H7 (cell line): ENCODE measurements around the gene CYP2J2. TPM values are rescaled to one million over a fixed set of nuclear protein-coding genes. Genes with fewer than 3 reads are reported as not detected.
A peak's percentile ranks its signal among the peaks of the same experiment; 100 is the strongest.
"Not testable (repeated sequence)": the region's sequence is repeated elsewhere in the genome, so short reads cannot be mapped to it uniquely, and the experiment has no call there.

Experiments used
- DNase-seq: peaks from one replicate; pipeline ENCODE4 v3.0.0; 2012
- H3K27me3 ChIP-seq: 2 replicates; pipeline ENCODE4 v1.6.0; 2011; ENCODE audit warnings: mild to moderate bottlenecking, low read length; ENCODE audit not compliant: control insufficient read depth, insufficient read depth
- H3K36me3 ChIP-seq: replicated peaks from 2 replicates; pipeline ENCODE4 v1.5.1; 2011; ENCODE audit warnings: low read length; ENCODE audit not compliant: control insufficient read depth, insufficient read depth
- H3K4me3 ChIP-seq: 2 replicates; pipeline ENCODE4 v1.5.1; 2011; ENCODE audit warnings: low read depth, mild to moderate bottlenecking, control low read depth, low read length, moderate library complexity; ENCODE audit not compliant: insufficient read depth
- total RNA-seq: library from RNA; depleted of rRNA; stranded (reverse); fragments of >200 nt; shearing (Covaris generic); gene quantifications from 2 replicates; pipeline ENCODE4 v1.2.3, GENCODE V29; 2014; rRNA removed

Gene CYP2J2, protein sequence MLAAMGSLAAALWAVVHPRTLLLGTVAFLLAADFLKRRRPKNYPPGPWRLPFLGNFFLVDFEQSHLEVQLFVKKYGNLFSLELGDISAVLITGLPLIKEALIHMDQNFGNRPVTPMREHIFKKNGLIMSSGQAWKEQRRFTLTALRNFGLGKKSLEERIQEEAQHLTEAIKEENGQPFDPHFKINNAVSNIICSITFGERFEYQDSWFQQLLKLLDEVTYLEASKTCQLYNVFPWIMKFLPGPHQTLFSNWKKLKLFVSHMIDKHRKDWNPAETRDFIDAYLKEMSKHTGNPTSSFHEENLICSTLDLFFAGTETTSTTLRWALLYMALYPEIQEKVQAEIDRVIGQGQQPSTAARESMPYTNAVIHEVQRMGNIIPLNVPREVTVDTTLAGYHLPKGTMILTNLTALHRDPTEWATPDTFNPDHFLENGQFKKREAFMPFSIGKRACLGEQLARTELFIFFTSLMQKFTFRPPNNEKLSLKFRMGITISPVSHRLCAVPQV
- total RNA-seq: 0.26 and 0.52 TPM in 2 replicates

DNA sequence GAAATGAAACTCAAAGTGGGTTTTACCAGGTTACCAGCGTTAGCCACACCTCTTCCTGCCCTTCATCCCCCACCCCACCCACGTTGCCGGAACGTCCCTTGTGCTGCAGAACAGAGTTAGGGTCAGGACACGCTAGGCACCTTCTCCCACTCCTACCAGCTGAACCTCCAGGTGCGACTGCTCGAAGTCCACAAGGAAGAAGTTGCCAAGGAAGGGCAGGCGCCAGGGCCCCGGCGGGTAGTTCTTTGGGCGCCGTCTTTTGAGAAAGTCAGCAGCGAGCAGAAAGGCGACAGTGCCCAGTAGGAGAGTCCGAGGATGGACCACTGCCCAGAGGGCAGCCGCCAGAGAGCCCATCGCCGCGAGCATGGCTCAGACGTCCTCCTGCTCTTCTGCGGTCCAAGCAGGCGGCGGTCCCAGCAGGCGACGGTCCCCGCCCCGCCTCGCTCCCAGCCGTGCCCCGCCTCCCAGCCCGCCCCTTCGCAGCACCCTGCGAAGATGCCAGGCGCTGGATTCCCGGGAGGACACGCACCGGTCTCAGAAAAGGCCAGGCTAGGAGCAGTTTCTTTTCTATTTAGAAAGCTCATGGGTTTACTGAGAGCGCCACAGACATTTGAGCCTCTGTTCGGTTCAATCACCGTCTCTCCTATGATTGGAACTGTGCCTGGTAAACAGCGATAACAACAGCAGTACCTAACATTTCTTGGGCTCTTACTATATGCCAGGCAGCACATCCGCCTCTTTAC is at the start of gene CYP2J2:
Gene CYP2J2 (minus strand): TSS at position 393 of the 743 bp plus-strand sequence. CDS start 27 bp downstream, at position 366.
- H3K27me3 ChIP-seq: peaks cover 25% of the 10 kb centered on the region
- peak within 1 kb of the TSS; percentile 65 for H3K4me3 ChIP-seq
- H3K36me3 ChIP-seq: no peaks in the 10 kb centered on the region
- peak; percentile 79 for DNase-seq

DNA sequence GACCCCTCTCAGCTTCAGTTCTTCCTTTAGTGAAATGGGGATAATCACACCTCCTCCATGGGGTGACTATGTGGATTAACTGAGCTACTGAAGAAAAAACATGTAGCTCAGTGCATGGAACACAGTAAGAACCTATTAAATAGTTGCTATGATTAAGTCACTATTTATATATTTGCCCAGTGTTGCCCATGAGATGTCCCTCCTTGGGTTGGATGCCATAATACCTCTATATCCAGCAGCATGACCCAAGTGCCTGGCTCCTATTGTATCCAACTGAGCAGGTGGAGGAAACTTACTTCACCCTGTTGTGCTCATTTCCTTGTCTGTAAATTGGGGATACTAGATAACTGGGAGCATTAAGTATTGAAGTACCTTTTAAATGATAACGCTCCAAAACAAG is 47.1 kb upstream of the CYP2J2 start:
- no peaks in the 10 kb centered on the region for H3K36me3 ChIP-seq
- H3K4me3 ChIP-seq: no peak overlapping the region
- no peak for DNase-seq
- peaks cover 2% of the 10 kb centered on the region; the same call in 1 of the 2 replicates for H3K27me3 ChIP-seq

DNA sequence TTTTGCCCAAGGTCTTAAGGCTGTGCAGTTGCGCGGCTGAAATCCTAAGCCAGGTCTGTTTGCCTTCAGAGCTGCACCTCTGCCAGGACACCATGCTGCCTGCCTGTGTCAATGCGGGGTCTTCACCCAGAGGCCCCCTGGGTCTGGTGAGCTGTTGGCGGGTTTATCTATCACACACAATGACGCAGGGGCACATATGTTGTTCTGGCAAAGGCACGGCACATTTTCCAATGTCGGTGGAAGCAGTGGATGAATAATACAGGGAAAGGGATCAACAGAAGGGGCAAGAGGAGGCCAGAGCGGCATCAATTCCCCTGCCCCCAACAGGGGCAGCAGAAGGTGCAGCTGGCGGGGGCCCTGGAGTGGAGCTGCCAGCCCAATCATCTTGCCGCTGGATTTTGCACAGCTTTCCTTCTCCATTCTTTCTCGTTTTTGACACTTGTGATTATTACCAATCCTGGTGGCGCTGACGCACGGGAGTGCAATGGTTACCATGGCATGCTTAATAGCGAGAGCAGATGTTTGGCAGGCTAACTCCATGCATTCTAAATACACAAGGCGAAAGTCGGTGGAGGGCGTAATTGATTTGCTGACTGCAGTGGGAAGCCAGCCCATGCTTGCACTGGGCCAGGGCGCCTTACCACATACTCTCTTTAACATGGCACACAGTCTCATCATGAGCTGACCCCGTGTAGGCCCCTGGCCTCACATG is 45.8 kb upstream of the CYP2J2 start:
- no peaks in the 10 kb centered on the region for H3K36me3 ChIP-seq
- peaks cover 2% of the 10 kb centered on the region; the same call in 1 of the 2 replicates for H3K27me3 ChIP-seq
- H3K4me3 ChIP-seq: no peak overlapping the region
- no peak for DNase-seq

DNA sequence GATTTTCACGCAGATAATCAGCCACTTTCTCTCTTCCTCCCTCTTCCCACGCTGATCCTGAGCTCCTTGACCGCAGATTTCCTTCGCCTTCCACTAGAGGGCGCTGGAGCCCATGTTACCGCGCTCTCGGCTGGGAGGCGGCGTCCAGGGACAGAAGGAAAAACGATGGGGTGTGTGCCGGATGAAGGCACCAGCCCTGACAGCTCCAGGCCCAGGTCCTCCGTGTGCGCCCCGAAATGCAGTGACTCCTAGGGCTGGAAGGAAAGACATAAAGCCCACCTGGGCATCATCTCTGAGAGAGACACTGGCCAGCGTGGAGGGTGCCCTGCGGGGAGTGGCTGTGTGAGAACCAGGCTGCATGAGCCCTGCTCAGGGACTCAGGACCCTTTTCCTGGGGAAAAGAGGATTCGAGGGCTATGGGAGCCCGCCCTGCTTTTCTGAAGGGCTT is 44.9 kb upstream of the CYP2J2 start:
- peaks cover 2% of the 10 kb centered on the region; the same call in 1 of the 2 replicates for H3K27me3 ChIP-seq
- H3K36me3 ChIP-seq: no peaks in the 10 kb centered on the region
- peak overlapping the region; percentile 16; the same call in 1 of the 2 replicates for H3K4me3 ChIP-seq
- peak; percentile 85 for DNase-seq

DNA sequence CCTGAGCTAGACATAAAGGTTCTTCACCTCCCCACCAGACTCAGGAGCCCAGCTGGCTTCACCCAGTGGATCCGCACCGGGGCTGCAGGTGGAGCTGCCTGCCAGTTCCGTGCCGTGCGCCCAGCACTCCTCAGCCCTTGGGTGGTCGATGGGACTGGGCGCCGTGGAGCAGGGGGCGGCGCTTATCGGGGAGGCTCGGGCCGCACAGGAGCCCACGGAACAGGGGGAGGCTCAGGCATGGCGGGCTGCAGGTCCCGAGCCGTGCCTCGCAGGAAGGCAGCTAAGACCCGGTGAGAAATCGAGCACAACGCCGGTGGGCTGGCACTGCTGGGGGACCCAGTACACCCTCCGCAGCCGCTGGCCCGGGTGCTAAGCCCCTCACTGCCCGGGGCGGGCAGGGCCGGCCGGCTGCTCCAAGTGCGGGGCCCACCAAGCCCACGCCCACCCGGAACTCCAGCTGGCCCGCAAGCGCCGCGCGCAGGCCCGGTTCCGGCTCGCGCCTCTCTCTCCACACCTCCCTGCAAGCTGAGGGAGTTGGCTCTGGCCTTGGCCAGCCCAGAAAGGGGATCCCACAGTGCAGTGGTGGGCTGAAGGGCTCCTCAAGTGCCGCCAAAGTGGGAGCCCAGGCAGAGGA is 43.1 kb upstream of the CYP2J2 start:
- H3K4me3 ChIP-seq, H3K27me3 ChIP-seq, DNase-seq, H3K36me3 ChIP-seq: not testable (repeated sequence)

DNA sequence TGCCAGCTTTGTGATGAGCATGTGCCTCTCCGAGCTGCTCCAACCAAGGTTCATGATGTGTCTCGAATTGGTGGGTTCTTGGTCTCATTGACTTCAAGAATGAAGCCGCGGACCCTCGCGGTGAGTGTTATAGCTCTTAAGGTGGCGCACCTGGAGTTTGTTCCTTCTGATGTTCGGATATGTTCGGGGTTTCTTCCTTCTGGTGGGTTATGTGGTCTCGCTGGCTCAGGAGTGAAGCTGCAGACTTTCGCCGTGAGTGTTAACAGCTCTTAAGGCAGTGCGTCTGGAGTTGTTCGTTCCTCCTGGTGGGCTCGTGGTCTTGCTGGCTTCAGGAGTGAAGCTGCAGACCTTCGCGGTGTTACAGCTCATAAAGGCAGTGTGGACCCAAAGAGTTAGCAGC is 42.2 kb upstream of the CYP2J2 start:
- not testable (repeated sequence) for DNase-seq, H3K27me3 ChIP-seq, H3K36me3 ChIP-seq, H3K4me3 ChIP-seq

DNA sequence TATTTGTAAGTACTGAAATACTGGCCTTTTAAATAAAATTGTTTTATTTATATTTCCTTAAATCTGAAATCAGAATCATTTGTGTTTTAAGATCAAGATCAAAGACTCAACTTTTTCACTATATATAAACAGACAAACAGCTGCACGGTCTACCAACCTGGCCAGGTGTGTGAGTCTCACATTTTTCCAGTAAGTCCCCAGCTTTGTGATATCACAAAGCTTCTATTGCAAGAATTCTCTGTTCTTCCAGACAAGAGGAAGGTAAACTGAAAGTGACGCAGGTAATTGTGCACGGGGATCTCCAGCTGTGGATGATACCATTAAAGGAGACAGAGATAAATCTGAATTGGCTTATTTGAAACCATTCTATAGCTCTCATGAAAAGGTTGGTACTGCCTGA is 41.2 kb upstream of the CYP2J2 start:
- H3K36me3 ChIP-seq: no peaks in the 10 kb centered on the region
- no peak overlapping the region for H3K4me3 ChIP-seq
- no peak for DNase-seq

DNA sequence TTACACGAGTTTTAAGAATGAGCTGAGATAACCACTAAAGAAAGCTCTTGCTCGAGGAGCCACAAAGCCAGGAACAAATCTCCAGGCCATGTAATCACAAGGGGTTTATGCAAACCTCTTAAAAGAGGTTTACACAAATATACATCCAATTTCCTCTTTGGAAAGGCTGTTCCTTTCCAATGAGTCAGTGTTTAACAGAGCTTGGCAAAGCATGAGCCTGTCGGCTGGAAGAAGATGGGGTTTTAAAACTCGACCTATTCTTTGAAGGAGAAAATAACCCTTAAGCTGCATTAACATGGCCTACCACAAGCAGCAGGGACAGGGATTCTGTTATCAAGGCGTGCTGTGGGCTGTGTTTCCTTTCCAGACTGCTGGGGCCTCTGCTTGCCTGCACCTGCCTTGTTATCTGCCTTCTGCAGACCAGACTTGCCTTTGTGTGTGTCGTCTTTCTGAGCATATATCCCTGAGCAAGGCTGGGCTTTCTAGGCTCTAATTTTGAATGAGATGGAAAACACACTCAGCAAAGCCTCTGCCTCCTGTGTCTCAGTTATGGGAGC is 40.6 kb upstream of the CYP2J2 start:
- Histone ChIP-seq H3K4me3 (no peak overlapping the region), H3K27me3 (no peaks in the 10 kb centered on the region; the same call in 1 of the 2 replicates), H3K36me3 (no peaks in the 10 kb centered on the region)
- no peak for DNase-seq

More for the DNA sequence above, 41.2 kb upstream of the CYP2J2 start:
- no peaks in the 10 kb centered on the region; the same call in 1 of the 2 replicates for H3K27me3 ChIP-seq

DNA sequence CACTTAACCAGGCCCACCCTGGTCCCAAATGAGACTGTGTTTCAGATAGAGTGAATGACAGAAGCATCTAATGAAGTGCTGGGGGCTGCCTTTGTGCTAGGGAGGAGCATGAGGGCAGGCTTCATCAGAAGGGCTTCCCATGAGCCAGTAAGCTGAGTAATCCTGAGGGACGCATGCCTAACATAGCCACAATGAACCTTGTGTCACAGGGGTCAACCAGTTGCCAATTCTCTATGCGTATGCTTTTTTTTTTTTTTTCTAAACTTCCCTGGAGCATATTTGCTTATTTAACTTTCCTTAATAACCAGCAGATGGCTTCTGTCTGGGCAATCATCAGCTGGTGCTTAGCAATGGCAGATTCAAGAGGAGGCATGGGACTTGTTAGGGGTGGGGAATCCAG is 25.5 kb upstream of the CYP2J2 start:
- Histone ChIP-seq H3K4me3 (no peak overlapping the region), H3K36me3 (no peaks in the 10 kb centered on the region), H3K27me3 (no peaks in the 10 kb centered on the region; the same call in 1 of the 2 replicates)
- DNase-seq: no peak

DNA sequence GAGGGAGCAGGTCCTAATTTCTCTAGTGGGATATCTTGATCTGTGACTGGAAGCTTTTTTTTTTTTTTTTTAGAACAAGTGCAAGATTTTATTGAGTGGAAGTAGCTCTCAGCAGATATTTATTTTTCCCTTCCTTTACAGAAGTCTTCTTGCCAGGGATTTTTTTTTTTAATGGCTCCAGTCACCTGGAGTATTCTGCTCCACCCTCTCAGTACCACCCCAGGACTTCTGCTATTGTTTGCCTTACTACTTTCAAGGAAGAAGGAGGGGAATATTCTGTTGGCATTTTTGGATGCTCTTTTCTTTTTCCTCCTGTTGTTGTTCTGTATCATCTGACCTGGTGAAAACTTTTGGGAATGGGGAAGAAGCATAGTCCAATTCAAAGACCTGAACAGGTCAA is 23.1 kb upstream of the CYP2J2 start:
- H3K36me3 ChIP-seq: no peaks in the 10 kb centered on the region
- no peak overlapping the region for H3K4me3 ChIP-seq
- H3K27me3 ChIP-seq: no peaks in the 10 kb centered on the region; the same call in 1 of the 2 replicates
- no peak for DNase-seq

DNA sequence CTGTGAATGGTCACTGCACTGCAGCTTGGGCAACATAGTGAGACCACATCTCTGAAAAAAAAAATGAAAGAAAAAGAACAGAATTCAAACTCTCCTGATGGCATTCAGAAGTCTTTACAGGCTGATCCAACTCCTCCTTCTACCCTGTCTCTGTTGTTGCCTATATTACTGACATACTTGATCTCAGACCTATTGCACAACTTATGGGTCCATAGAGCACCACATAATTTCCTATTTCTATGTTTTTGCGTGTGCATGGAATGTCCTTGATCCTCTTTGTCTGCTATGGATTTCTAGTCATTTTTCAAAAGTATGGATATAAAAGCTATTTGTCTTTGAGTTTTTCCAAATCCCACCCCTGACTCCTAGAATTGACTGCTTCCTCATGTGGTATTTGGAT is 22.4 kb upstream of the CYP2J2 start:
- no peak overlapping the region for H3K4me3 ChIP-seq
- no peaks in the 10 kb centered on the region; the same call in 1 of the 2 replicates for H3K27me3 ChIP-seq
- no peak for DNase-seq
- H3K36me3 ChIP-seq: no peaks in the 10 kb centered on the region

DNA sequence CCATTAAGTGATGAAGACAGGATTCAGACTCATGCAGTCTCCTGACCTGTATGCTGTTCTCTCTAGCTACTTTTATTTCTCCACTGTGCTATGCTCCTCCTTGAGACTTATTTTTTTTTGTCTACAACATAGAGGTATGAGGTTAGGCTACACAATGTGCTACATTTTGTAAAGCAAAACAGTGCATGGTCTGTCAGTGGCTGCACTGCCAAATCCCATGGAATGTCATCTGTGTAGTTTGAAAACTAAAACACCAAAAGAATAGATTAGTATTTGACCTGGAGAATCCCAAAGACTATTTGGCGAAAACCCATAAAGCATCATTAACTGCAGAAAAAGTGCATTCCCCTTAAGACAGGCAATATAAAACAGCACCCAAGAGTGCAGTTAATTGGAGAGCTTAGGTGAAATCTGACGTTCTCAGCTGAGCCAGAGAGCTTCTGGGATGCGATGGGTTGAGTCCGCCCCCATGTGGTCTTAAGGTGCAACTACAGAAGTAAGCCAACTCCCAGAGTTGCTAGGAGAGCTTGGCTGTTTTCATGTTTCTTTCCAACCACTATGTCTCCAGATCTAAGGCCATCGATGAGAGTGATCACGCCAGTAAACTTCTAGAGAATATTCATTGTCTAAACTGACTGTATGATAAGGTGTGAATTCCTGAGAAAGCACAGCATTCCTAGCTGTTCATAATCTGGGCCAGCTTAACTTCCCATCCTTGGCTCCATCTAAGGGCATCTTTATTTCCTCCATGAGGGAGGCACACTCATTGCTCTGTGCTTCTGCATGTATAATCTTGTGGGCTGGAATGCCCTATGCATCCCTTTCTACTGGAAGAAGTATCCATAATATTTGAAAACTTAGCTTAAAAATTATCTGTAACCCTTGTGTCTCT is 20.7 kb upstream of the CYP2J2 start:
- Histone ChIP-seq H3K27me3 (no peaks in the 10 kb centered on the region; the same call in 1 of the 2 replicates), H3K4me3 (no peak overlapping the region), H3K36me3 (no peaks in the 10 kb centered on the region)
- peak; percentile 38 for DNase-seq

DNA sequence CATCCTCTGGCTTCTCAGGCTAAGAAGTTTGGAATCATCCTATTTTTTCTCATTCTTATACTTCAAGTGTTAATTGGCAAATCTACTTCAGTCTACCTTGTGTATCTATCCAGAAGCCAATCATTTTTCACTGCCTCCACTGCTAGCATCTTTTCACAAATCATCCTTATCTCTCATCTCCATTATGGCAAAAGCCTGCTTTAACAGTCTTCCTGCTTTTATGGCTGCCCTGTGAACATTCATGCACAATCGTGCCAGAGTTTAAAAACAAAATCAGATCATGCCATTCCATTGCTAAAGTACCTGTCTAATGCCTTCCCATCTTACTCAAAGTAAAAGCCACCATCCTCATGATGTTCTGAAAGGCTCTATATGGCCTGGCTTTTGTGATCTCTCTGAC is 19.2 kb upstream of the CYP2J2 start:
- no peaks in the 10 kb centered on the region; the same call in 1 of the 2 replicates for H3K27me3 ChIP-seq
- no peak overlapping the region for H3K4me3 ChIP-seq
- no peaks in the 10 kb centered on the region for H3K36me3 ChIP-seq
- no peak for DNase-seq
